Ectodermal cell (in vitro differentiated cells): Measurements from ENCODE around the gene PTPRN2.
"Not testable (repeated sequence)": the region's sequence is repeated elsewhere in the genome, so short reads cannot be mapped to it uniquely, and the experiment has no call there.

Experiments
- H3K27ac ChIP-seq: 2 replicates; pipeline ENCODE4 v1.7.0; 2013; ENCODE audit warnings: mild to moderate bottlenecking, low read depth, low read length; ENCODE audit not compliant: insufficient read depth, poor library complexity, severe bottlenecking
- H3K27me3 ChIP-seq: 2 replicates; pipeline ENCODE4 v1.7.0; 2013; ENCODE audit warnings: mild to moderate bottlenecking, low read length; ENCODE audit not compliant: insufficient read depth, control insufficient read depth, poor library complexity, severe bottlenecking
- H3K36me3 ChIP-seq: one replicate; pipeline ENCODE4 v1.7.0; 2013; ENCODE audit warnings: low read length; ENCODE audit not compliant: control insufficient read depth, insufficient read depth
- H3K4me1 ChIP-seq: one replicate; pipeline ENCODE4 v1.7.0; 2013; ENCODE audit warnings: low read length; ENCODE audit not compliant: control insufficient read depth, insufficient read depth
- H3K4me3 ChIP-seq: 2 replicates; pipeline ENCODE4 v1.7.0; 2013; ENCODE audit warnings: low read depth, low read length, control low read depth; ENCODE audit not compliant: insufficient read depth
- H3K9me3 ChIP-seq: 2 replicates; pipeline ENCODE4 v1.7.0; 2013; ENCODE audit warnings: mild to moderate bottlenecking, low read length, moderate library complexity; ENCODE audit not compliant: control insufficient read depth
- WGBS, 2 experiments: methylation state at CpG; one replicate each; pipeline ENCODE4 v1.1.7; 2013; ENCODE audit warnings: missing lambda C conversion rate in 2 of 2; 5-methylcytosine and 5-hydroxymethylcytosine counted together

The PTPRN2 gene

DNA sequence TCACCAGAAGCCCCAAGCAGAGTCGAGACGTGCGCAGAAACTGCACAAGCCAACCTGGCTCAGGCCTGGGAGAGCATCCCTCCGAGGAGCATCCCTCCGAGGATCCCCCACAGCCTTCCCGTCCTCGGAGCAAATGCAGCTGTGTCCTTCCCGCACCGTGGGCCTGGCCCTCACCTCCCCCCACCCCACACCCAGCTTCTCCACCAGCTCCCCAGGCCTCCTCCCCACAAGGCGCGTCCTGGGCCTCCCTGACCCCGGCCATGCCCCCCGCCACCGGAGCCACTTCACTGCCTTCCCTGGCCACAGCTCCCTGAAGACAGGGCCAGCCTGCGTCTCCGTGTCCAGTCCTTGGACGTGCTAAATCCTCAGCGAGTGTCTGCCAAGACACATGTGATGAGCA, 60.6 kb downstream of the PTPRN2 start:
- H3K27ac ChIP-seq: no peak overlapping the region
- no peaks in the 10 kb centered on the region for H3K27me3 ChIP-seq
- H3K36me3 ChIP-seq: no peaks in the 10 kb centered on the region
- 88% methylated on average over 18 of the region's 18 CpGs for WGBS, 2 experiments
- no peaks in the 10 kb centered on the region for H3K4me1 ChIP-seq
- peaks cover 10% of the 10 kb centered on the region for H3K9me3 ChIP-seq
- H3K4me3 ChIP-seq: no peak overlapping the region

GRCh38 chr7:158526531-158526930, 61.1 kb downstream of the PTPRN2 start:
- Histone ChIP-seq H3K27me3 (no peaks in the 10 kb centered on the region), H3K4me1 (no peaks in the 10 kb centered on the region), H3K36me3 (no peaks in the 10 kb centered on the region), H3K27ac (no peak overlapping the region), H3K4me3 (no peak overlapping the region), H3K9me3 (peaks cover 8% of the 10 kb centered on the region)
- 87 to 92% methylated on average over 9 of the region's 9 CpGs for WGBS, 2 experiments

DNA sequence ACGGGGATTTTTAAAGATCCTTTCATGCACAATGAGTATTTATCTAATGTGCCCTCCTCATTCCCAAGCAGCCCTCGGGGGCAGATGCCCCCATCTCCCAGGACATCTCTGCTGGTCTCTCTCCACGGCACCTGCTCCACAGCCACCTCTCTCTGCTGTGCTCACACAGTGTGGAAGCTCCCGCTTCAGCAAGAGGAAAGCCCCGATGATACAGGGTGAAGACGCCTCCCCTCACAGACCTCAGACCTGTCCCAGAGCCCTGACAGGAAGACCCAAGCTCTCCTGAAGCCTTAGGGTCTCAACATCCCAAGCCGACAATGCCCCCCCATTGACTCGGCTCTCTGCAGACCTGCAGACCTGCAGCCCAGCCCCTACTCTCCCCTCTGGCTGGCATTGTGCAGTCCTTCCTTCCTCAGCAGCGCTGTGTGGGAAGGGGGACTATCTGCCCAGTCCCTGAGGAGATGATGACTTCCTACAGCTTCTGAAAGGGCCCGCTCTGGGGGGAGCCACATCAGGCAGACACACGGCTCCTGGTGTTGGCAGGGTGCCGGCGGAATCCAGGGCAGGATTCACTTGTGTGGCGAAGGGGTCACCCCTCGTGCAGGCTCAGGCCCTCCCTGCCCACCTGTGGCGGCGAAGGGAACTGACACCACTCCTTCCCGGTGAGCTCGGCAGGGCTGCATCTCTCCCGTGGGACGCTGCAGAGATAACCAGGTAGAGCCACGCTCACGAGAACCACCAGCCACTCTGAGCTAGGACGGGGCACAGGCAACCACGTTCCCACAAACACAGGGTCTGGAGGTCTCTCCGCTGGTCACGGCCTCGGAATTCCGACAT, 61.8 kb downstream of the PTPRN2 start:
- Histone ChIP-seq H3K4me1 (no peaks in the 10 kb centered on the region), H3K27me3 (no peaks in the 10 kb centered on the region), H3K4me3 (no peak overlapping the region), H3K36me3 (no peaks in the 10 kb centered on the region), H3K9me3 (peaks cover 8% of the 10 kb centered on the region), H3K27ac (no peak overlapping the region)
- 84 to 85% methylated on average over 29 of the region's 29 CpGs for whole genome bisulfite sequencing, 2 experiments

- H3K36me3 ChIP-seq: no peaks in the 10 kb centered on the region
- no peaks in the 10 kb centered on the region for H3K4me1 ChIP-seq
- no peak overlapping the region for H3K4me3 ChIP-seq
- H3K27me3 ChIP-seq: no peaks in the 10 kb centered on the region
- WGBS, 2 experiments: 76 to 78% methylated on average over 24 of the region's 24 CpGs
- no peak overlapping the region for H3K27ac ChIP-seq
- H3K9me3 ChIP-seq: peaks cover 11% of the 10 kb centered on the region
Measured at GRCh38 chr7:158524749-158525635, 62.6 kb downstream of the PTPRN2 start.

DNA sequence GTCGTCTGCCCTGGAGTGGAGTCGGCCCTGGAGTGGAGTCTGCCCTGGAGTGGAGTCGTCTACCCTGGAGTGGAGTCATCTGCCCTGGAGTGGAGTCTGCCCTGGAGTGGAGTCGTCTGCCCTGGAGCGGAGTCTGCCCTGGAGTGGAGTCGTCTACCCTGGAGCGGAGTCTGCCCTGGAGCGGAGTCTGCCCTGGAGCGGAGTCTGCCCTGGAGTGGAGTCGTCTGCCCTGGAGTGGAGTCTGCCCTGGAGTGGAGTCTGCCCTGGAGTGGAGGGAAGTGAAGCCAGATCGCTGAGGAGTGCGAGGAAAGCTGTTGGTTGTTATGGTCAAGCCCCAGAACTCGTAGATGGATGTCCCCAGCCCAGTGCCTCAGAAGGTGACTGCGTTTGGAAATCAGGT, 63.3 kb downstream of the PTPRN2 start:
- peaks cover 11% of the 10 kb centered on the region for H3K9me3 ChIP-seq
- not testable (repeated sequence) for H3K36me3 ChIP-seq, H3K27me3 ChIP-seq, H3K4me3 ChIP-seq, H3K27ac ChIP-seq, H3K4me1 ChIP-seq
- 75% methylated on average over 11 of the region's 14 CpGs for WGBS, 2 experiments

DNA sequence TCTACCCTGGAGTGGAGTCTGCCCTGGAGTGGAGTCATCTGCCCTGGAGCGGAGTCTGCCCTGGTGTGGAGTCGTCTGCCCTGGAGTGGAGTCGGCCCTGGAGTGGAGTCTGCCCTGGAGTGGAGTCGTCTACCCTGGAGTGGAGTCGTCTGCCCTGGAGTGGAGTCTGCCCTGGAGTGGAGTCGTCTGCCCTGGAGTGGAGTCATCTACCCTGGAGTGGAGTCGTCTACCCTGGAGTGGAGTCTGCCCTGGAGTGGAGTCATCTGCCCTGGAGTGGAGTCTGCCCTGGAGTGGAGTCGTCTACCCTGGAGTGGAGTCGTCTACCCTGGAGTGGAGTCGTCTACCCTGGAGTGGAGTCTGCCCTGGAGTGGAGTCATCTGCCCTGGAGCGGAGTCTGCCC, 63.7 kb downstream of the PTPRN2 start:
- H3K4me3 ChIP-seq, H3K36me3 ChIP-seq, H3K27me3 ChIP-seq, H3K27ac ChIP-seq, H3K4me1 ChIP-seq: not testable (repeated sequence)
- H3K9me3 ChIP-seq: peaks cover 11% of the 10 kb centered on the region
- 65% methylated on average over 2 of the region's 11 CpGs; no CpG with 5 or more reads in 1 of the 2 experiments for WGBS, 2 experiments

DNA sequence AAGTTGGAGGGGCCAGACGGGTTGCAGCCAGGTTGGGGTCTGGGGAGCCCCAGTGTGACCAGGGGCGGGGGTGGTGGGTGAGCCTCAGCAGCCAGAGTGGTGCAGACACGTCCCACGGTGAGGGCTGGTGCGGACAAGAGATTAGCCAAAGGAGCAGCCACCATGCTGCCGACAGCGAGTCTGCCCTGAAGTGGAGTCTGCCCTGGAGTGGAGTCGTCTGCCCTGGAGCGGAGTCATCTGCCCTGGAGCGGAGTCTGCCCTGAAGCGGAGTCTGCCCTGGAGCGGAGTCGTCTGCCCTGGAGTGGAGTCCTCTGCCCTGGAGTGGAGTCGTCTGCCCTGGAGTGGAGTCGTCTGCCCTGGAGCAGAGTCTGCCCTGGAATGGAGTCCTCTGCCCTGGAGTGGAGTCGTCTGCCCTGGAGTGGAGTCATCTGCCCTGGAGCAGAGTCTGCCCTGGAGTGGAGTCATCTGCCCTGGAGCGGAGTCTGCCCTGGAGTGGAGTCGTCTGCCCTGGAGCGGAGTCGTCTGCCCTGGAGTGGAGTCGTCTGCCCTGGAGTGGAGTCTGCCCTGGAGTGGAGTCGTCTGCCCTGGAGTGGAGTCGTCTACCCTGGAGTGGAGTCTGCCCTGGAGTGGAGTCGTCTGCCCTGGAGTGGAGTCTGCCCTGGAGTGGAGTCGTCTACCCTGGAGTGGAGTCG, 64.3 kb downstream of the PTPRN2 start:
- H3K4me1 ChIP-seq, H3K27me3 ChIP-seq, H3K27ac ChIP-seq, H3K36me3 ChIP-seq, H3K4me3 ChIP-seq: not testable (repeated sequence)
- WGBS, 2 experiments: 86% methylated on average over 23 to 24 of the region's 26 CpGs
- peaks cover 11% of the 10 kb centered on the region for H3K9me3 ChIP-seq

- H3K4me1 ChIP-seq, H3K36me3 ChIP-seq, H3K27me3 ChIP-seq, H3K27ac ChIP-seq, H3K4me3 ChIP-seq: not testable (repeated sequence)
- H3K9me3 ChIP-seq: peaks cover 19% of the 10 kb centered on the region
- 85% methylated on average over 16 to 17 of the region's 18 CpGs for WGBS, 2 experiments
Measured at GRCh38 chr7:158521795-158522194, 65.8 kb downstream of the PTPRN2 start.

DNA sequence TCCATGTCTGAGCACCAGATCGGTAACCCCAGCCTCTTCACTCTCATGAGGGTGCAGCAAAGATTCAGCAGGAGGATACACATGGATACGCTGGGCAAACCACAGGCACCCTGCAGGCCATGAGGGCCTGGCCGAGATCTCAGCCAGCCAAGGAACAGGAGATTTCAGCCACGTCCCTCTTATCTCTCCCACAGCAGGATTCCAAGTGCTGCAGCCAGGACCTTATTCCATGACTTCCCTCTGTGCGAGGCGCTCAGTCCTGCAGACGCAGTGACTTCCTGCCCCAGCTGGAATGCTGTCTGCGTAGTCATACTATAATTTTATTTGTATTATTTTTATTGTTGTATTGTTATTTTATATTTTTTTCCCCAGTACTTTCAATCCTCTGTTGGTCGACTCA, 66.8 kb downstream of the PTPRN2 start:
- Histone ChIP-seq H3K36me3 (no peaks in the 10 kb centered on the region), H3K27ac (no peak overlapping the region), H3K4me3 (no peak overlapping the region), H3K27me3 (no peaks in the 10 kb centered on the region), H3K9me3 (peaks cover 19% of the 10 kb centered on the region), H3K4me1 (no peaks in the 10 kb centered on the region)
- WGBS, 2 experiments: 82 to 89% methylated on average over 8 of the region's 9 CpGs

DNA sequence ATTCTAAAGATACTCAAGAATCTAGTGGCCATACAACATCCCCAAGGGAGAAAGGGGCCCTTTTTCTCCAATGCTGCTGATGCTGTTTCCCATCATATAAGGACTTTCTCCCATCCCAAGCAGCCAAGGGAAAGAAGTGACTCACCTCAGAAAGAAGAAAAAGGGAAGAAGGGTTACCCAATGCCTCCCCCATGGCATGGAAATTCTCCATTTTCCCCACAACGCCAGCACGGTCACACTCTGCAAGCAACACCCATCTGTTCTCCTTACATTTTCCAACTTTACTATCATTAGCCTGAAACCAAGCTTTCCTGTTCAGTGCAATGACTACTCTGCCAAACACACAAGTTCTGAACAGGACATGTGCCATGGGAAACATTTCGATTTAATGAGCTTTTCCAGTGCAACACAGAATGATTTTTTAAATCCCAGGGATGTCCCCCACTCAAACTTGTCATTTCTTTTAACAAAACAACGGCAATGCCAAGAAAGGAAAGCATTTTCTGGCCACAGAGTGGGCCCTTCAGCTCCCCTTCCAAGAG, 67.9 kb downstream of the PTPRN2 start:
- H3K4me1 ChIP-seq: no peaks in the 10 kb centered on the region
- peaks cover 16% of the 10 kb centered on the region for H3K9me3 ChIP-seq
- no peak overlapping the region for H3K4me3 ChIP-seq
- H3K36me3 ChIP-seq: no peaks in the 10 kb centered on the region
- H3K27ac ChIP-seq: no peak overlapping the region
- H3K27me3 ChIP-seq: no peaks in the 10 kb centered on the region
- 68 to 70% methylated on average over 4 of the region's 4 CpGs for WGBS, 2 experiments
